Glutamatergic neuron (in vitro differentiated cells): Measurements from ENCODE around the gene EFEMP2. TPM values are rescaled to one million over a fixed set of nuclear protein-coding genes. Genes with fewer than 3 reads are reported as not detected.
A peak's percentile ranks its signal among the peaks of the same experiment; 100 is the strongest.

Experiments used
- DNase-seq: peaks from one replicate; pipeline ENCODE4 v3.0.0; 2022
- H3K27ac Mint-ChIP-seq: one replicate; pipeline ENCODE4 v1.8.0; 2020; ENCODE audit warnings: mild to moderate bottlenecking, mixed read lengths, inconsistent platforms; ENCODE audit not compliant: unreplicated experiment
- H3K27me3 Mint-ChIP-seq: one replicate; pipeline ENCODE4 v1.8.0; 2020; ENCODE audit warnings: mild to moderate bottlenecking, moderate library complexity, mixed read lengths, inconsistent platforms; ENCODE audit not compliant: unreplicated experiment
- H3K36me3 Mint-ChIP-seq: one replicate; pipeline ENCODE4 v1.8.0; 2020; ENCODE audit warnings: mild to moderate bottlenecking, mixed read lengths, inconsistent platforms; ENCODE audit not compliant: unreplicated experiment
- H3K4me1 Mint-ChIP-seq: one replicate; pipeline ENCODE4 v1.8.0; 2020; ENCODE audit warnings: mild to moderate bottlenecking, low read depth, mixed read lengths, inconsistent platforms; ENCODE audit not compliant: unreplicated experiment
- H3K4me3 Mint-ChIP-seq: one replicate; pipeline ENCODE4 v1.8.0; 2020; ENCODE audit warnings: mild to moderate bottlenecking, mixed read lengths, inconsistent platforms; ENCODE audit not compliant: unreplicated experiment
- H3K9me3 Mint-ChIP-seq: one replicate; pipeline ENCODE4 v1.8.0; 2020; ENCODE audit warnings: mild to moderate bottlenecking, moderate library complexity, mixed read lengths, inconsistent platforms; ENCODE audit not compliant: unreplicated experiment
- CTCF ChIP-seq: fragments of 200-600 bp; sonication (generic); IDR thresholded peaks from one replicate; pipeline ENCODE4 v1.5.0; 2021; ENCODE audit not compliant: partially characterized antibody, unreplicated experiment
- total RNA-seq: library from RNA; stranded (reverse); fragmentation: NEBNext Ultra II Directional; extraction: Animal tissue kit (Norgen Biotek cat#: 25700); gene quantifications from one replicate; pipeline ENCODE4 v1.2.1, GENCODE V29; 2021; ENCODE audit not compliant: unreplicated experiment

The EFEMP2 gene
- total RNA-seq, 1 donor from 2014 or later = 16.3 TPM

GRCh38 chr11:65856689-65857499 is 15.7 kb downstream of the EFEMP2 start:
- peaks cover 16% of the 10 kb centered on the region for H3K4me1 Mint-ChIP-seq
- H3K27ac Mint-ChIP-seq = peak overlapping the region; percentile 89
- no peaks in the 10 kb centered on the region for H3K36me3 Mint-ChIP-seq
- TF ChIP-seq CTCF = no peak
- peak; percentile 83 for DNase-seq
- peaks cover 36% of the 10 kb centered on the region for H3K27me3 Mint-ChIP-seq
- H3K9me3 Mint-ChIP-seq = peaks cover 38% of the 10 kb centered on the region
- peak overlapping the region; percentile 96 for H3K4me3 Mint-ChIP-seq

DNA sequence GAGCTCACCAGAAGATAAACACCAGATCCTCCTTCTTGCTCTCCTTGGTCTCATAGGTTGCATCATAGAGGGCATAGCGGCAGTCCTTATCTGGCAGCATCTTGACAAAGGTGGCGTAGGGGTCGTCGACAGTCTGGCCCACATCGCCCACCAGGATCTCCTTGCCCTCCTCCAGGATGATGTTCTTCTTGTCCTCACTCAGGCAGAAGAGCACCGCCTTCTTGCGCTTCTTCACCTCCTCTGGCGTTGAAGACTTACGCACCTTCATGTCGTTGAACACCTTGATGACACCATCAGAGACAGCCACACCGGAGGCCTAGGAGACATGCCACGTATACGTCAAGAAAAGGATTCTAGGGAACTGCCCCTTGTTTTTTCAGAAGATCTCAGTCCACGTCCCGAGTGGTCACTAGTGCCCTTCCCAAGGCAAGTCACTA is 16.7 kb downstream of the EFEMP2 start:
- peak overlapping the region; percentile 89 for H3K27ac Mint-ChIP-seq
- H3K9me3 Mint-ChIP-seq = peaks cover 32% of the 10 kb centered on the region
- H3K36me3 Mint-ChIP-seq = no peaks in the 10 kb centered on the region
- peak overlapping the region; percentile 96 for H3K4me3 Mint-ChIP-seq
- peaks cover 32% of the 10 kb centered on the region for H3K27me3 Mint-ChIP-seq
- TF ChIP-seq CTCF = no peak
- H3K4me1 Mint-ChIP-seq = peaks cover 16% of the 10 kb centered on the region
- no peak for DNase-seq

GRCh38 chr11:65854852-65855837 is 17.5 kb downstream of the EFEMP2 start:
- Mint-ChIP-seq H3K4me1 (peaks cover 16% of the 10 kb centered on the region), H3K27ac (no peak overlapping the region), H3K9me3 (peaks cover 30% of the 10 kb centered on the region), H3K36me3 (no peaks in the 10 kb centered on the region), H3K4me3 (peak overlapping the region; percentile 96), H3K27me3 (peaks cover 30% of the 10 kb centered on the region)
- TF ChIP-seq CTCF = no peak
- no peak for DNase-seq

DNA sequence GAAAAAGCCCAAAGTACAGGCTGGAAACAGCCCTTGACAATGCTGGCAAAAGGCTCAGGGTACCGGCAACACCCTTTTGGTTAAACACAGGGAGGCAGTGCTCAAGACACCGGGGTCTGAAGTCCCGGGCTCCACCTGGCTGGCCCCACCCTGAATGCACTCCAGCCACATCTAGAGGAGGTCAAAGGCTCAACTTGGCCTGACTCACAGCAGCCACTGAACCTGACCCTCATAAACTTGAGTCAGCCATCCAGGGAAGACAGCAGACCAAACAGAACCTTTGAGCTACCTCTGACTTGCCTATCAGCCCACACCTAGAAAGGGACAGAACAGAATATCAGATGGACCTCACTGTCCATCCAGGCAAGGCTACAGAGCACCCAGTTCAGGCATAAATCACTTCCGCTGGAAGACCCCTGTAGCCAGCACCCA is 18.4 kb downstream of the EFEMP2 start:
- peak overlapping the region; percentile 28 for H3K4me3 Mint-ChIP-seq
- no peaks in the 10 kb centered on the region for H3K36me3 Mint-ChIP-seq
- H3K4me1 Mint-ChIP-seq = peaks cover 16% of the 10 kb centered on the region
- DNase-seq = no peak
- peaks cover 28% of the 10 kb centered on the region for H3K9me3 Mint-ChIP-seq
- no peak for TF ChIP-seq CTCF
- peaks cover 22% of the 10 kb centered on the region for H3K27me3 Mint-ChIP-seq
- peak overlapping the region; percentile 8 for H3K27ac Mint-ChIP-seq
